ENCODE results near the gene ERC2. TPM values are rescaled to one million over a fixed set of nuclear protein-coding genes. Genes with fewer than 3 reads are reported as not detected.
A peak's percentile ranks its signal among the peaks of the same experiment; 100 is the strongest.

Gene ERC2
- total RNA-seq, 1 donor = 0.43 TPM

- DNase-seq (ENCODE audit: low read depth) = no peak
- no peak for TF ChIP-seq CTCF (IDR thresholded peaks at IDR 0.05; ENCODE audit: insufficient read depth, low read depth, low read length)
- H3K4me3 ChIP-seq (ENCODE audit: low read depth, low read length) = no peak overlapping the region
Observed at GRCh38 chr3:56113231-56113630, 355.0 kb downstream of the ERC2 start.

- DNase-seq (ENCODE audit: low read depth) = no peak
- TF ChIP-seq CTCF (IDR thresholded peaks at IDR 0.05; ENCODE audit: insufficient read depth, low read depth, low read length) = no peak
- H3K4me3 ChIP-seq (ENCODE audit: low read depth, low read length) = no peak overlapping the region
Observed at GRCh38 chr3:56111606-56112304, 356.5 kb downstream of the ERC2 start.

- no peak for DNase-seq (ENCODE audit: low read depth)
- no peak for TF ChIP-seq CTCF (IDR thresholded peaks at IDR 0.05; ENCODE audit: insufficient read depth, low read depth, low read length)
- no peak overlapping the region for H3K4me3 ChIP-seq (ENCODE audit: low read depth, low read length)
Observed at GRCh38 chr3:56110886-56111285, 357.4 kb downstream of the ERC2 start.

- TF ChIP-seq CTCF (IDR thresholded peaks at IDR 0.05; ENCODE audit: insufficient read depth, low read depth, low read length) = no peak
- H3K4me3 ChIP-seq (ENCODE audit: low read depth, low read length) = no peak overlapping the region
- peak; percentile 12 for DNase-seq (ENCODE audit: low read depth)
Observed at GRCh38 chr3:56107157-56107556, 361.1 kb downstream of the ERC2 start.

- H3K4me3 ChIP-seq (ENCODE audit: low read depth, low read length) = no peak overlapping the region
- no peak for TF ChIP-seq CTCF (IDR thresholded peaks at IDR 0.05; ENCODE audit: insufficient read depth, low read depth, low read length)
- no peak for DNase-seq (ENCODE audit: low read depth)
Observed at GRCh38 chr3:56102032-56102431, 366.2 kb downstream of the ERC2 start.

- TF ChIP-seq CTCF (IDR thresholded peaks at IDR 0.05; ENCODE audit: insufficient read depth, low read depth, low read length) = no peak
- DNase-seq (ENCODE audit: low read depth) = no peak
- no peak overlapping the region for H3K4me3 ChIP-seq (ENCODE audit: low read depth, low read length)
Observed at GRCh38 chr3:56101576-56101975, 366.7 kb downstream of the ERC2 start.

GRCh38 chr3:56096999-56097398 is 371.3 kb downstream of the ERC2 start:
- TF ChIP-seq CTCF (IDR thresholded peaks at IDR 0.05; ENCODE audit: insufficient read depth, low read depth, low read length) = no peak
- no peak overlapping the region for H3K4me3 ChIP-seq (ENCODE audit: low read depth, low read length)
- DNase-seq (ENCODE audit: low read depth) = no peak

Measured in fibroblast of villous mesenchyme (primary cell).